ENCODE data around the gene YWHAG.

GRCh38 chr7:76403780-76404494, 45.1 kb upstream of the YWHAG start:
- no peak for TF ChIP-seq CTCF (IDR thresholded peaks at IDR 0.05)
- TF ChIP-seq POLR2A (IDR thresholded peaks at IDR 0.05): no peak

Data from Peyer's patch (tissue), 4 donors.